NCI-H2227 (cell line): ENCODE results near the gene SLC22A15.

ENCODE experiments used
- DNase-seq: peaks from one replicate; lab custom pipeline; 2025; ENCODE audit not compliant: unreplicated experiment; lab: John Stamatoyannopoulos, UW

Gene SLC22A15

DNA sequence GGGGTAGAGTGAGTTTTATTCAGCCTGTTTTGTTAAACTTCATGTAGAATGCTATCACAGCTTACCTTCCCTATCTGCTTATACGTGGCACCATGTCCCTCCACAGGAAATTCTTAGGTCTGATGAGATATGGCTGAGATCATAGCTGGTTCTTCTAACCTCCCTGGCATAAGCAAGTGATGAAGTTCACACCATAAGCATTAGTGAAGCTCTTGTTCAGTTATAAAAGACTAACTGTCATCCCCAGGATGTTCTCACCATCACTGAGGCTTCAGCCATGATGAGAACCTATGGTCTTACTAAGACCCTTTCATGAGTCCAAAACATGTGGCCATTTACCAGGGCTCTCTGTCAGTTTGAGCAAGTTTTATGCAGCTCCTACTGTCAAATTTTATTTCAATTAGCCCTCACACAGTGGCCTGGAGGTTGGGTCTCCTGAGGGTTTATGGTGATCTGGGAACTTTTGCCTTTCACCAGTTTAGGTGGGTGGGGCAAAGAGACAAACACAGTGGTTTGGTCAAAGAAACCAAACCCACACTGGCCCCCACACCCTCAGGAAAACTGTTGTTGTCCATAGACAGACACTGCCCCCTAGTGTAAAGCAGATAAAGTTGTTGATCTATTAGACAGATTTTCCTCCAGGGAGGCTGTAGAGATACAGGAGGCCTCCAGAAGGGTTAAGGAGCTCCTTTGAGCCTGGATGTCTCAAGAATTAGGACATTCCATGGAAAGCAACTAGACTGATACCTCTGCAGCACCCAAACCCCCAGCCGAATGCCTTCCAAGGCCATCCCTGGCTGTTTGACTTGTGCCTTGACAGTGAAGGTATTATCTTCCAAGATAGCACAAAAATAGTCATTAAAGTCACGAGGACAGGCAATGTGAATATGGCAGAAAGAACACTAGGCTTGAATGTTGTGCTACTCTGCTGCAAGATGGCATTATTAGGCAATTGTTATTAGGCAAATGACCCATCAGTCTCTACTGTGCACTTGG, 5.0 kb downstream of the SLC22A15 start:
- peak; percentile 83 for DNase-seq

DNA sequence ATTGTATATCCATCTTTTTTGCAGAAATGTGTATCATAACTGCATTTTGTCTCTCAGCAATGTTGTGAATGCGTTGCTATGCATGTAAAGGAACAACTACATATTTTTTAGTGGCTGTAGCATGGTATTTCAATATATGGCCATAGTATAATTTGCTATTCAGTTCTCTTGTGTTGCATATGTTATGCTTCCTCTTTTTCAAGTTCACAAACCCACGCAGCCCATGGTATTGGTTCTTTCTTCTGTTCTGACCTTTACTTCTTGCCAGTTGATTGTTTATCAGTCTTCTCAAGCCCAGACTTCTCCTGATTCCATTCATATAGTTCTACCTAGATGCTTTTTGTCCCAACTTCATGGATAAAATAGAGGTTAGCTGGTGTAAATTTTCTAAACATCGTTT, 6.1 kb downstream of the SLC22A15 start:
- no peak for DNase-seq

DNA sequence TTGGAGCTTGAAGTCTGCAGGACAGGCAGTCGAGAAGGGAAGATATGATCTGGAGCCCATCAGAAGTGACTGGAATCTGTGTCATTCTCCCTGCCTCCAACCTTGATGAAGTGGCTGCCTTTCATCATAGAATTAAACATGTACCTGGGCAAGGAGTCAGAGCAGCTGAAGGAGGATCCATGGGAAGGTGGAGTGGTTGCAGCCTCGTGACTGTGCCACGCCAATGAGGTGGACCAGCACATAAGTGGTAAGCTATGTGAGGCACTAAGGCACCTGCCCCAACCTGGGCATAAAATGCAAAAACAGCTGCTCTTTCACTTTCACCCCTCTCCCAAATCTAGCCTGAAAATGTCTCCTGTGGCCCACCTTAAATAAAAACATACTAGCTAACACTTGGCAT, 7.3 kb downstream of the SLC22A15 start:
- DNase-seq = no peak

DNA sequence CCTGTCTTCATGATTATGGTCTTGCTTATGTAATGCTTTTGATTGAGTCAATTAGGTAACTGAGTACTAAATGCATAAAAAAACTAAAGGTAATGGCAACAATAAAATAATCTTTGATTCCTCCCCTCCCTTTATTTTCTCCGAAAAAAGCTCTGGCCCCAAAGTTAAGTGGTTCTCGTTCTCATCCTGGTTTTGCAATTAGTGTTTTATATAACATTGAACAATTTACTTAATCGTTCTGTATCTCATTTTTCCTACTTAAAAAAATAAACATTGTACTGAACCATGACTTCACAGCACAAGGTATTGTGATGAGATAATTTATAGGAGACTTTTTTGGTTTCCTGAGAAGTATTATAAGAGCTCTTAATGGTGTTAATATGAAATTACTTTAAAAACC, 11.3 kb downstream of the SLC22A15 start:
- DNase-seq = no peak

DNA sequence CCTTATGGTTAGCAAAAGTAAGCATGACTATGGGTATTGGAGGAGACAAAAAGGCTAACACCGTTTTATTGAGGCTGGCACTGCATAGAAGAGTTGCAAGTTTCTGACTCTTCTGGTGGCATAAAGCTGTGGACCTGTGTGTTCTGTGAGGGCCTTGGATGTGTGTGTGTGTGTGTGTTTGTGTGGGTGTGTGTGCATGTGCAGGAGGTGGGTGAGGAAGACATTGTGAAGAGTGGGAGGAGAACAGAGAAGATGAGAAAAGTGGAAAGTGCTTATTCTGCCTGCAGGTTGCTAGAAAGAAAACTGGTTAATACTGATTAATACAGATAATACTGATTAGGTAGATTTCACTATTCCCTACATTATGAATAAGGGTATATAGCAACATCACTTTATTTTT, 12.6 kb downstream of the SLC22A15 start:
- DNase-seq = no peak

DNA sequence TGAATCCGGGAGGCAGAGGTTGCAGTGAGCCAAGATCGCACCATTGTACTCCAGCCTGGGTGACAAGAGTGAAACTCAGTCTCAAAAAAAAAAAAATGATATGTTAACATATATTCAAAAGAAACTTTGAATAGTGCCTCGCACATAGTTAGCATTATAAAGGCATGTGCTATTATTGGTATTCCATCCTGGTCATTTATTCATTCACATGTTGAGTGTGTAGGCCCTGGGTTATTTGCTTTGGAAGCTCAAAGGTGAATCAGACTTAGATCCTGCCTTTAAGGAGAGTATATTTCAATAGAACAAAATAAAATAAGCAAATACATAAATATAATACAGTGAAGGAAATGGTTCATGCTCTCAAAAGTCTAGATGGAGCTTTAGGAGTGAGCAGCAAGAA, 13.4 kb downstream of the SLC22A15 start:
- no peak for DNase-seq

DNA sequence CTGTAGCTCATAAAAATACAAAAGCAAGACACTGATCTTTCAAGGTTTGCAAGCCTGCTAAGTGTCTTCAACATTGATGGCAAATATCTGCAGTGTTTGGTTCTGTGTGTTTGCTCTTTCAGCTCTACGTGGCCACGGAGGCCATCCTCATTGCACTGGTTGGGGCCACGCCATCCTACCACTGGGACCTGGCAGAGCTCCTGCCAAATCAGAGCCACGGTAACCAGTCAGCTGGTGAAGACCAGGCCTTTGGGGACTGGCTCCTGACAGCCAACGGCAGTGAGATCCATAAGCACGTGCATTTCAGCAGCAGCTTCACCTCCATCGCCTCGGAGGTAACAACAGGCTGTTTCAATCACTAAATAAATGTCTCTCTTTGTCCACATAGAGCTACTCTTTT, 15.6 kb downstream of the SLC22A15 start:
- DNase-seq = no peak

DNA sequence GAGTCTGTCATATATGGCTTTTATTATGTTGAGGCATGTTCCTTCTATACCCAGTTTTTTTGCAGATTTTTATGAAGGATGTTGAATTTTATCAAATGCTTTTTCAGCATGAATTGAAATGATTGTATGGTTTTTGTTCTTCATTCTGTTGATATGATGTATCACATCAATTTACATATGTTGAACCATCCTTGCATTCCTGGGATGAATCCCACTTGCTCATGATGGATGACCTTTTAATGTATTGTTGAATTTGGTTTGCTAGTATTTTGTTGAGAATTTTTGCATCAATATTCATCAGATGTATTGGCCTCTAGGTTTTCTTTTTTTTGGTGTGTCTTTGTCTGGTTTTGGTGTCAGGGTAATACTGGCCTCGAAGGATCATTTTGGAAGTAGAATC, 21.6 kb downstream of the SLC22A15 start:
- DNase-seq = peak; percentile 38

DNA sequence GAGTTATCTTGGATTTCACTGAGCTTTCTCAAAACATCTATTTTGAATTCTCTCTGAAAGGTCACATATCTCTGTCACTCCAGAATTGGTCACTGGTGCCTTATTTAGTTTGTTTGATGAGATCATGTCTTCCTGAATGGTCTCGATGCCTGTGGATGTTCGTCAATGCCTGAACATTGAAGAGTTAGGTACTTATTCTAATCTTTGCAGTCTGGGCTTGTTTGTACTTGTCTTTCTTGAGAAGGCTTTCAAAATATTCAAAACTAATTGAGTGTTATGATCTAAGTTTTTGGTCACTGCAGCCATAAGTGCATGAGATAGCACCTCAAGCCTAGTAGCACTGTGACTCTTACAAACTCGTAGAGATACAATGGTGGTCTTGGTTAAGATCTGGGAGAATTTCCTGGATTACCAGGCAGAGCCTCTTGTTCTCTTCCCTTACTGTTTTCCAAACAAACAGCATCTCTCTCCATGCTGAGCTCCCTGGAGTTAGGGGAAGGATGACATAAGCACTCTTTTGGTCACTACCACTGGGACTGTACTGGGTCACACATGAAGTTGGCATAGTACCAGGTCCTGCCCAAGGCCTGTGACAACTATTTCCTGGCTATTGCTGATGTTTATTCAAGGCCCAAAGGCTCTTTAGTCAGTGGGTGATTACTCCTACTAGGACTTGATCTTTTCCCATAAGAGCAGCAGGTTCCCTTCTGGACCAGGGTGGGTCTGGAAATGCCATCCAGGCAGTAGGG, 25.6 kb downstream of the SLC22A15 start:
- DNase-seq = no peak

DNA sequence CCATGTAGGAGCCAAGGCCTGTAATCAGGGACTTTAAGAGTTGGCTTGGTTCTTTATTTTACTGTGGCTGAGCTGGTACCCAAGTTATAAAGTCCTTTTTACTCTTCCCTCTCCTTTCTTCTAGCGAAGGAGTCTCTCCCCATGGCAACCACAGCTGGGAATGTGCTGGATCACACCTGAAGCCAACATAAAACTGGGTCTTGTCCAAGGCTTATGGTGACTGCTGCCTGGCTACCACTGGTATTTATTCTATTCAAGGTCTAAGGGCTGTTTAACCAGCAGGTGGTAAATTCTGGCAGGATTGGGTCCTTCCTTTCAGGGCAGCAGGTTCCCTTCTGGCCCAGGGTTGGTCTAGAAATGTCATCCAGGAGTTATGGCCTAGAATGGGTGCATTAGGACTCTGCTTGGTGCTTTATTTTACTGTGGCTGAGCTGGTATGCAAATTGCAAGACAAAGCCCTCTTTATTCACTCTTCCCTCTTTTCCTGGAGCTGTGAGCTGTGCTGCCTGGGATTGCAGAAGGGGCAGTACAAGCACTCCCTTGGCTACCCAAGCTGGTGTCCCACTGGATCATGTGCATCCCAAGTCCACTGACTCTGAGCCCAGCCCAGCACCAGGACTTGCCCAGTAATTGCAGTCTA, 26.6 kb downstream of the SLC22A15 start:
- no peak for DNase-seq

DNA sequence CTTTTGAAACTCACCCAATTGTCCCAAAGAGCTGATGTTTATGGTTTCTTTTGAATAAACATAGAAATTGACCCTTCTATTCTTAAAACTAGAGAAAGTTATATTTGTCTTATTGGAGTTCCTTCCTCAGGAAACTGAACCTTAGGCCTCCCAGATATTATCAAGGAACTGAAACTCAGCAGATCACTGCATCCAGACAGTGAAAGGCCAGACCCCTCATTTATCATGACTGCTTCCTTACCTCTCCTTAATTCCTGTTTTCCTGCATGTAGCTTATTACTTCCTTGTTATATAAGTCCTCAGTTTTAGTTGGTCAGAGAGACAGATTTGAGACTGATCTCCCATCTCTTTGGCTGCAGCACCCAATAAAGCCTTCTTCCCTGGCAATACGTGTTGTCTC, 27.5 kb downstream of the SLC22A15 start:
- no peak for DNase-seq

DNA sequence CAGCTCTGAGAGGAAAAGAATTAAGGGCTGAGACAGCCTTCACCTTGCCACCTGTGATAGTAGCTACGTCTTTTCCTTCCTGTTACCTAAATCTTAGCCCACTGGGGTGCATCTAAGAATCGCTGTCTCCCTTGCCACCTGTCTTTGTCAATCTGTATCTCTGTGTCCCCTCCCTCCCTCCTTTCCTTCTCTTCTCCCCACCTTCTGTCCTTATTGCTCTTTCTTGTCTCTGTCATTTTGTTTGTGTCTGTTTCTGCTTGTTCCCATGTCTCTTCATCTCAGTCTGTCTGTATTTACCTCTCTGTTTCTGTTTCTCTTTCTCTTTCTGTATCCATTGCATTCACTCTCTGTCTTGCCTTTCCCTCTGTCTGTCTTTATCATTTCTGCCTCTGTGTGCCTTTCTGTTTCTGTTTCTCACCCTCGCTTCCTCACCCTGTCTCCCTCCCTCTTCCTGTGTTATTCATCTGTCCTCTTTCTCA, 30.2 kb downstream of the SLC22A15 start:
- DNase-seq = no peak

DNA sequence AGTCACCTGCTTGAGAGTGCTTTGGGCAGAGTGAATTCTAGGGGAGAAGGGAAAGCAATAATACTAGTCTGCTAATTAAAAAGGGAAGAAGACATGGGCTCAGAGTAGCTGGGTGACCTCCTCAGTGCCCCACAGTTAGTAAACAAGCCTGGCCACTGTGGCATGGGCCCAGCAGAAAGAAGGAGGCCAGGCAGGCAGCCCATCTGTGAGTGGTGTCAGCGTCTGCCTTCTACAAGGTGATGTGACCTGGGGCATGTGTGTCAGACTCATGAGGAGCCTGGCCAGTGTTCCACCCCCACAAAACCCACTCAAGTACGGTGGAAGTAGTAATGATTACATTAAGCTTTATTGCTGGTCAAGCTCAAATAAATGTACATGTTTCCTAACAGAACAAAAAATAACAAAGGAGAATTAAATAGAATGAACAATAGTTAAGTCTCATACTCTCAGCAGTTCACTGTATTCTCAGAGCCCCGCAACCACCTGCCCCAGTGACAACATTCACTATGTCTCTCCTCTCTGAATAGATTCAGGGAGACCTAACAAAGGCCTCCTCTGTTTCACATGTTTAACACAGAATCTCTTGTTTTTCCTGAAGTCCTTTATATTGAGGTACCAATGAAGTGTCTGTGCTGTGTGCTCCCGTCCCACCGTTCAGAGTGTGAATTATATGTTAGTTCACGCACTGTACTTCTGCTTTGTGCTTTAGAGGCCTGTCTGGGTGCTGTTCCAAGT, 32.5 kb downstream of the SLC22A15 start:
- no peak for DNase-seq

DNA sequence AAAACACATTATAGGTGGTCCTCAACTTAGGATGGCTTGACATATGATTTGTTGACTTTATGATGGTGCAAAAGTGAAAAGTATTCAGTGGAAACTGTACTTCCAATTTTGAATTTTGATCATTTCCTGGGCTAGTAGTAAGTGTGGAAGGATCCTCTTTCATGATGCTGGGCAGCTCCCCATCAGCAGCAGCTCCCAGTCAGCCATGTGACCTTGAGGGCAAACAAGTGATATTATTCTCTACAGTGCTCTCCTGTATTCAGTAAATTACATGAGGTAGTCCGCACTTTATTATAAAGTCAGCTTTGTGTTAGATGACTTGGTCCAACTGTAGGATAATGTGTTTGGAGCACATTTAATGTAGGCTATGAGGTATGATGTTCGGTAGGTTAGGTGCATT, 36.4 kb downstream of the SLC22A15 start:
- DNase-seq = no peak

DNA sequence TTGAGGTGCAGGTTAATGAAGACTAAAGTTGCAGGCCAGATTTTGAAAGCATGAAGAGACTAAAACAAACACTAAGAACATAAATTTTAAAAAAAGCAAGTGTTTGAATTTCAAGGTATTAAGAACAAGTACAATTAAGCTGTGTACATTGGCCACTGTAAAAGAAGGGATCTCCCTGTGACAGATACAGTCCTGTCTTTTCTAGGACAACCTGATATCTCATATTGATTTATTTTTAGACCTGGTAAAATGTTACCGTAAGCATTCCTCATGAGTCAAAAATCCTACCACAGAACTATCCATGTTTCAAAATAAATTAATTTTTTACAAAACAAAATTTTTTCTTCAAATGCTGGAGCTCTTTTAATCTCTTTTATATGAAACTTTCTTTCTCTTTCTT, 39.4 kb downstream of the SLC22A15 start:
- no peak for DNase-seq

DNA sequence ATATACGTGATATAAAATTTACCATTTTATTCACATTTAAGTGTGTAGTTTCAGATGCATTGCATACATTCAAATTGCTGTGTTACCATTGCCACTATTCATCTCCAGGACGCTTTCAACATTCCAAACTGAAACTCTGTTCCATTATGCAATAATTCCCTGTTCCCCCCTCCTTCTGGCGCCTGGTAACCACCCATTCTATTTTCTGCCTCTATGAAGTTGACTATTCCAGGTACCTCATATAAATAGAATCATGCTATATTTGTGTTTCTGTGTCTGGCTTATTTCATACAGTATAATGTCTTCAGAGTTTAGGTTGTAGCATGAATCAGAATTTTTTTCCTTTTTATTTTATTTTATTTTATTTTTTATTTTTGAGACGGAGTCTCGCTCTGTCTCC, 41.7 kb downstream of the SLC22A15 start:
- DNase-seq = no peak

DNA sequence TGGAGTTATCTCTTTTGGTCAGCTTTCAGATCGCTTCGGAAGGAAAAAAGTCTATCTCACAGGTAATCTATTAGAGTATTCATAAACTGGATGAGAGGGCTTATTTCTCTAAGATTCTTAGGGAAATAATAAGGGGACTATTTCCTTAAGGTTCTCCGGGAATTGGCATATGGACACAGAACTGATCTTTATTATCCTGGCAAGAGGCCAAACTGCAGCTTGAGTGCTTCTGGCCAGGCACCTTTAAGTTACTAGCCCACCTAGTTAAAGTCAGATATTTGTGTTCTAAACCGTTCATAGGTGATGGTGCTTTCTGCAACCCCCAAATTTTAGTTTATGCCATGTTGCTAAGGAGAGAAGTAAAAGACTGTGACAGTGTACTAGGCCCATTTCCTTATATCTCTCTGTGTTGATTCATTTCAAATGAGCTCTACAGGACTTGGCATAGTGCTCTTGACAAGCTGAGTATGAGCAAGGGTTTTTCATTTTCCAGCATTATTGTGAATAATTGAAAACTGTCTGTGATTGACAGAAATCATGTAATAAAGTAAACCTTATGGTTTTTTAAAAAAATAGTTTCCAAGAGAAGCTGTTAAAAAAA, 43.4 kb downstream of the SLC22A15 start:
- DNase-seq = peak; percentile 52

DNA sequence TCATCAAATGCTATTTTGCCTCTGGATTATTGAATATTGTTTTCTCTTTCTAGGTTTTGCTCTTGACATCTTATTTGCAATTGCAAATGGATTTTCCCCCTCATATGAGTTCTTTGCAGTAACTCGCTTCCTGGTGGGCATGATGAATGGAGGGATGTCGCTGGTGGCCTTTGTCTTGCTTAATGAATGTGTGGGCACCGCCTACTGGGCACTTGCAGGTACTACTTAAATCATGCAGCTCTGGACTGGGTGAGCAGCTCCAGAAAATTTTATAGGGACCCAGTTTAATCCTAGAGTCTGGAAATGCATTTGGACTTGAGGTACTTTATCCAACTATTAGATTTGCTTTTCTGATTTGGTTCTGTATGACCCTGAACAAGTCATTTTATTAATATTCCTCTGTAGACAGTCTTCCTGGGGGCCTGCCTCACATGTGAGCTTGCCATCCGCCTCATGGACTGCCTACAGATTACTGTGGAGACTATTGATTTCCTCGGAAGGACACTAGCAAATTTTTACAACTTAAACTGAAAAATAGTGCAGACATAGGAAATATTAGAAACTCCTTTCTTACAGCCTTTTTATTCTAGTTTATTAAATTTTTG, 44.5 kb downstream of the SLC22A15 start:
- peak; percentile 62 for DNase-seq

DNA sequence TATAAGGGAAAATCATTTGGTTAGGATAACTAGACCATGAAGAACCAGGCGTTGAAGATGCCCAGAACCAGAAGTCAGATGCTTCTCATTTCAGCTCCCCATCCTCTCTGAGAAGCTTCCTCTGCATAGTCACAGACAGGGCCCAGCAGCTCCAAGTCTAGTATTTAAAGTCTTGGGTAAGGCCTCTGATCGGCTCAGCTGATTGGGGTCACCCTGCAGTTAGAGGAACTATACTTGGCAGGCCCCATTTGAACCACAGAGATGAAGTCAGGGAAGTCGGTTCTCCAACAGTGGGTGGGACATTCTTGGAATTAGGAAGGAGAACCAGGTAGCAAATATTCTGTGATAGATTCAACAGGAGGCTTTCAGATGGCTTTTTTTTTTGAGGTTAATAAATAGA, 48.3 kb downstream of the SLC22A15 start:
- DNase-seq = no peak

DNA sequence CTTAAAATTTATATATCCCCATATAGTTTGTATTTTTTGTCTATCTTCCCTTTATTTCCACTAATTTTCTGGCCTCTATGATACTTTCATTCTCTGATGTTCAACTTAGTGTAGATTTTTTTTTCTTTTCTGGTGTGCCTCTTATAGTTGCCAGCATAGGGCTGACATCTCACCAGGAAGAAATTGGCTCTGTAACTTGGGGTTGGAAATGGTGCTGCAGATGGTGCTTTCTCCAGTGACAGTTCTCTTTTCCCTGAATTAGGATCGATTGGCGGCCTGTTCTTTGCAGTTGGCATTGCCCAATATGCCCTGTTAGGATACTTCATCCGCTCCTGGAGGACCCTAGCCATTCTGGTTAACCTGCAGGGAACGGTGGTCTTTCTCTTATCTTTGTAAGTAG, 50.3 kb downstream of the SLC22A15 start:
- DNase-seq = no peak
